ENCODE results near the gene KRTAP4-6. TPM values are rescaled to one million over a fixed set of nuclear protein-coding genes. Genes with fewer than 3 reads are reported as not detected.

Gene KRTAP4-6
- total and polyA plus RNA-seq, 2 of the 13 experiments (the other 11 are each of a cell fraction or from before 2014, with no cell fraction given): not detected

GRCh38 chr17:41153856-41154255 lies 13.5 kb upstream of the KRTAP4-6 start:
- Histone ChIP-seq H3K4me1 (ENCODE audit: insufficient read depth, low read length) (no peaks in the 10 kb centered on the region), H3K4me3 (replicated peaks in 1 of 3; ENCODE audit: insufficient read depth in 1 of 3, low read depth in 2 of 3, low read length in 3 of 3) (no peak overlapping the region), H3K79me2 (ENCODE audit: insufficient read depth, low read length) (no peaks in the 10 kb centered on the region), H3K27me3 (ENCODE audit: control insufficient read depth in 1 of 2, insufficient read depth in 2 of 2, low read length in 2 of 2) (no peaks in the 10 kb centered on the region; a peak in 1 of 5 replicates), H3K27ac (ENCODE audit: extremely low read length, insufficient read depth, low read length) (no peak overlapping the region), H2AFZ (ENCODE audit: low read length) (no peak overlapping the region), H3K9me3 (ENCODE audit: low read length) (no peaks in the 10 kb centered on the region), H3K9ac (ENCODE audit: insufficient read depth, low read depth, low read length) (no peak overlapping the region), H3K36me3 (replicated peaks in 1 of 2; ENCODE audit: control insufficient read depth in 1 of 2, insufficient read depth in 2 of 2, low read length in 2 of 2) (no peaks in the 10 kb centered on the region), H4K20me1 (ENCODE audit: insufficient read depth, low read length) (no peaks in the 10 kb centered on the region), H3K4me2 (ENCODE audit: low read depth, low read length) (no peak overlapping the region)
- ChIA-PET CTCF (ENCODE audit: low intra/inter-chr PET ratio, low total read pairs) (no interaction called here), POLR2A (no interaction called here)
- FAIRE-seq: no peak
- BruUV-seq (replicated peaks): no TSS peak
- ATAC-seq: no peak
- intact Hi-C loops (cut with micrococcal nuclease; ENCODE audit: unreplicated experiment): no loop called here
- 6% methylated on average over 2 of the region's 2 CpGs for WGBS (ENCODE audit: low lambda C conversion rate)
- TF ChIP-seq PRMT3 (CRISPR knock-in tag; IDR thresholded peaks at IDR 0.05; ENCODE audit: borderline replicate concordance, low read depth): no peak
- TF ChIP-seq NR2F1 (CRISPR knock-in tag; IDR thresholded peaks at IDR 0.05): no peak
- no peak for TF ChIP-seq SIX4 (CRISPR knock-in tag; IDR thresholded peaks at IDR 0.05)
- TF ChIP-seq, protein P1, sequence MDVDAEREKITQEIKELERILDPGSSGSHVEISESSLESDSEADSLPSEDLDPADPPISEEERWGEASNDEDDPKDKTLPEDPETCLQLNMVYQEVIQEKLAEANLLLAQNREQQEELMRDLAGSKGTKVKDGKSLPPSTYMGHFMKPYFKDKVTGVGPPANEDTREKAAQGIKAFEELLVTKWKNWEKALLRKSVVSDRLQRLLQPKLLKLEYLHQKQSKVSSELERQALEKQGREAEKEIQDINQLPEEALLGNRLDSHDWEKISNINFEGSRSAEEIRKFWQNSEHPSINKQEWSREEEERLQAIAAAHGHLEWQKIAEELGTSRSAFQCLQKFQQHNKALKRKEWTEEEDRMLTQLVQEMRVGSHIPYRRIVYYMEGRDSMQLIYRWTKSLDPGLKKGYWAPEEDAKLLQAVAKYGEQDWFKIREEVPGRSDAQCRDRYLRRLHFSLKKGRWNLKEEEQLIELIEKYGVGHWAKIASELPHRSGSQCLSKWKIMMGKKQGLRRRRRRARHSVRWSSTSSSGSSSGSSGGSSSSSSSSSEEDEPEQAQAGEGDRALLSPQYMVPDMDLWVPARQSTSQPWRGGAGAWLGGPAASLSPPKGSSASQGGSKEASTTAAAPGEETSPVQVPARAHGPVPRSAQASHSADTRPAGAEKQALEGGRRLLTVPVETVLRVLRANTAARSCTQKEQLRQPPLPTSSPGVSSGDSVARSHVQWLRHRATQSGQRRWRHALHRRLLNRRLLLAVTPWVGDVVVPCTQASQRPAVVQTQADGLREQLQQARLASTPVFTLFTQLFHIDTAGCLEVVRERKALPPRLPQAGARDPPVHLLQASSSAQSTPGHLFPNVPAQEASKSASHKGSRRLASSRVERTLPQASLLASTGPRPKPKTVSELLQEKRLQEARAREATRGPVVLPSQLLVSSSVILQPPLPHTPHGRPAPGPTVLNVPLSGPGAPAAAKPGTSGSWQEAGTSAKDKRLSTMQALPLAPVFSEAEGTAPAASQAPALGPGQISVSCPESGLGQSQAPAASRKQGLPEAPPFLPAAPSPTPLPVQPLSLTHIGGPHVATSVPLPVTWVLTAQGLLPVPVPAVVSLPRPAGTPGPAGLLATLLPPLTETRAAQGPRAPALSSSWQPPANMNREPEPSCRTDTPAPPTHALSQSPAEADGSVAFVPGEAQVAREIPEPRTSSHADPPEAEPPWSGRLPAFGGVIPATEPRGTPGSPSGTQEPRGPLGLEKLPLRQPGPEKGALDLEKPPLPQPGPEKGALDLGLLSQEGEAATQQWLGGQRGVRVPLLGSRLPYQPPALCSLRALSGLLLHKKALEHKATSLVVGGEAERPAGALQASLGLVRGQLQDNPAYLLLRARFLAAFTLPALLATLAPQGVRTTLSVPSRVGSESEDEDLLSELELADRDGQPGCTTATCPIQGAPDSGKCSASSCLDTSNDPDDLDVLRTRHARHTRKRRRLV (CRISPR knock-in tag; IDR thresholded peaks at IDR 0.05): no peak
- no peak for TF ChIP-seq BRF2 (CRISPR knock-in tag; IDR thresholded peaks at IDR 0.05)
- TF ChIP-seq, protein P2, sequence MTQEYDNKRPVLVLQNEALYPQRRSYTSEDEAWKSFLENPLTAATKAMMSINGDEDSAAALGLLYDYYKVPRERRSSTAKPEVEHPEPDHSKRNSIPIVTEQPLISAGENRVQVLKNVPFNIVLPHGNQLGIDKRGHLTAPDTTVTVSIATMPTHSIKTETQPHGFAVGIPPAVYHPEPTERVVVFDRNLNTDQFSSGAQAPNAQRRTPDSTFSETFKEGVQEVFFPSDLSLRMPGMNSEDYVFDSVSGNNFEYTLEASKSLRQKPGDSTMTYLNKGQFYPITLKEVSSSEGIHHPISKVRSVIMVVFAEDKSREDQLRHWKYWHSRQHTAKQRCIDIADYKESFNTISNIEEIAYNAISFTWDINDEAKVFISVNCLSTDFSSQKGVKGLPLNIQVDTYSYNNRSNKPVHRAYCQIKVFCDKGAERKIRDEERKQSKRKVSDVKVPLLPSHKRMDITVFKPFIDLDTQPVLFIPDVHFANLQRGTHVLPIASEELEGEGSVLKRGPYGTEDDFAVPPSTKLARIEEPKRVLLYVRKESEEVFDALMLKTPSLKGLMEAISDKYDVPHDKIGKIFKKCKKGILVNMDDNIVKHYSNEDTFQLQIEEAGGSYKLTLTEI (CRISPR knock-in tag; conservative IDR thresholded peaks at IDR 0.05): no peak
- no peak for TF ChIP-seq ZNF83 (CRISPR knock-in tag; IDR thresholded peaks at IDR 0.05; ENCODE audit: borderline replicate concordance)
- TF ChIP-seq HMGA1 (CRISPR knock-in tag; conservative IDR thresholded peaks at IDR 0.05): no peak
- TF ChIP-seq ZNF317 (CRISPR knock-in tag; IDR thresholded peaks at IDR 0.05): no peak
- no peak for TF ChIP-seq NRL (CRISPR knock-in tag; IDR thresholded peaks at IDR 0.05; ENCODE audit: borderline replicate concordance)
- TF ChIP-seq MLLT10 (CRISPR knock-in tag; IDR thresholded peaks at IDR 0.05): no peak
- no peak for TF ChIP-seq PAWR (CRISPR knock-in tag; IDR thresholded peaks at IDR 0.05; ENCODE audit: borderline replicate concordance)
- TF ChIP-seq ZNF121 (CRISPR knock-in tag; IDR thresholded peaks at IDR 0.05): no peak
- in situ Hi-C loops (cut with HindIII; ENCODE audit: extremely low pct_ligation_motif_present, low pct_unique_long_range_greater_than_20kb): no loop called here
- DNase-seq (ENCODE audit: low spot score): no peak
